Stimulated activated CD4-positive, alpha-beta T cell treated with anti-CD3 and anti-CD28 coated beads, Interleukin-1b, Interleukin-23, amount 100 ng/mL, for 48 hours (primary cell): ENCODE data around the gene IQCE.
"Not testable (repeated sequence)": the region's sequence is repeated elsewhere in the genome, so short reads cannot be mapped to it uniquely, and the experiment has no call there.

ENCODE experiments used
- DNase-seq: peaks from one replicate; pipeline ENCODE4 v3.0.0-alpha.2; 2020

Gene IQCE

GRCh38 chr7:2554661-2555111 lies 4.1 kb upstream of the IQCE start:
- no peak for DNase-seq

- DNase-seq, result peak; percentile 95
Measured at GRCh38 chr7:2555121-2556052, 3.4 kb upstream of the IQCE start, which contains the start of gene BRAT1. Gene BRAT1, minus strand, starts transcription at chr7:2555524. Its CDS starts 1,093 bp downstream, at chr7:2554431.

GRCh38 chr7:2559283-2559950 lies 638 bp downstream of the IQCE start:
- DNase-seq, result peak; percentile 17

- not testable (repeated sequence) for DNase-seq
Measured at GRCh38 chr7:2563955-2564354, 5.2 kb downstream of the IQCE start.

GRCh38 chr7:2564970-2565540 lies 6.3 kb downstream of the IQCE start:
- DNase-seq, result no peak

GRCh38 chr7:2566348-2566889 lies 7.6 kb downstream of the IQCE start:
- no peak for DNase-seq

- DNase-seq, result peak; percentile 27
Measured at GRCh38 chr7:2566890-2567678, 8.3 kb downstream of the IQCE start.

- DNase-seq, result no peak
Measured at GRCh38 chr7:2567679-2568278, 9.0 kb downstream of the IQCE start.

- DNase-seq, result no peak
Measured at GRCh38 chr7:2568521-2569223, 9.9 kb downstream of the IQCE start.

- DNase-seq, result no peak
Measured at GRCh38 chr7:2569421-2569820, 10.6 kb downstream of the IQCE start.

GRCh38 chr7:2570021-2570420 lies 11.2 kb downstream of the IQCE start:
- DNase-seq, result no peak

GRCh38 chr7:2571409-2571808 lies 12.6 kb downstream of the IQCE start:
- DNase-seq, result no peak

- DNase-seq, result peak; percentile 24
Measured at GRCh38 chr7:2572101-2572842, 13.5 kb downstream of the IQCE start.

- DNase-seq, result no peak
Measured at GRCh38 chr7:2573761-2574160, 15.0 kb downstream of the IQCE start.

GRCh38 chr7:2575046-2575732 lies 16.4 kb downstream of the IQCE start:
- DNase-seq, result no peak

GRCh38 chr7:2575733-2576340 lies 17.1 kb downstream of the IQCE start:
- no peak for DNase-seq

- no peak for DNase-seq
Measured at GRCh38 chr7:2576742-2577491, 18.1 kb downstream of the IQCE start.

- DNase-seq, result no peak
Measured at GRCh38 chr7:2577914-2578680, 19.3 kb downstream of the IQCE start.
